Left lobe of liver (tissue), 2 donors: Measurements from ENCODE around the gene PAPLN. TPM values are rescaled to one million over a fixed set of nuclear protein-coding genes. Genes with fewer than 3 reads are reported as not detected.

ENCODE experiments used
- ATAC-seq: fragments of 200-7000 bp; cut with Tn5 transposase; one replicate; pipeline ENCODE4 v1.9.1; 2020; ENCODE audit warnings: mild to moderate bottlenecking, moderate library complexity
- DNase-seq: peaks from one replicate; pipeline ENCODE4 v3.0.0-alpha.2; 2020; ENCODE audit warnings: low spot score
- total RNA-seq: library from RNA; stranded (reverse); gene quantifications from one replicate; pipeline ENCODE4 v1.2.1, GENCODE V29; 2021
- donor health status: DM: no; HTN: no; CAD: no; lungs with moderate emphysema.
- donor health status: DM: no; HTN: yes; CAD: no.

Gene PAPLN
- total RNA-seq, 1 donor from 2014 or later: 1.9 TPM

DNA sequence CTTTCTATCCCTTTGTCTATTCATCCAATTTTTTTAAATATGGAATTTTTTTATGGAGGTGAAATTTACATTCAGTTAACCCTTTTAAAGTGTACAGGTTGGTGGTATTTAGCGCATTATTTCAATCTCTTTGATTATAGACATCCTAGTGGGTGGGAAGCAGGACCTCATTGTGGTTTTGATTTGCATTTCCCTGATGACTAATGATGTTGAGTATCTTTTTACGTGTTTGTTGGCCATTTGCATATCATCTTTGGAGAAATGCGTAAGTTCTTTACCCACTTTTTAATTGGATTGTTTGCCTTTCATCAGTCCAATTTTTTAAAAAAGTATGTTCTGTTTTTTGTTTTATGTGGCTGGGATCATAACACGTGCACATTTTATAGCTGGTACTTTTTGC lies 20.8 kb downstream of the PAPLN start:
- DNase-seq (no peak), ATAC-seq (no peak)

DNA sequence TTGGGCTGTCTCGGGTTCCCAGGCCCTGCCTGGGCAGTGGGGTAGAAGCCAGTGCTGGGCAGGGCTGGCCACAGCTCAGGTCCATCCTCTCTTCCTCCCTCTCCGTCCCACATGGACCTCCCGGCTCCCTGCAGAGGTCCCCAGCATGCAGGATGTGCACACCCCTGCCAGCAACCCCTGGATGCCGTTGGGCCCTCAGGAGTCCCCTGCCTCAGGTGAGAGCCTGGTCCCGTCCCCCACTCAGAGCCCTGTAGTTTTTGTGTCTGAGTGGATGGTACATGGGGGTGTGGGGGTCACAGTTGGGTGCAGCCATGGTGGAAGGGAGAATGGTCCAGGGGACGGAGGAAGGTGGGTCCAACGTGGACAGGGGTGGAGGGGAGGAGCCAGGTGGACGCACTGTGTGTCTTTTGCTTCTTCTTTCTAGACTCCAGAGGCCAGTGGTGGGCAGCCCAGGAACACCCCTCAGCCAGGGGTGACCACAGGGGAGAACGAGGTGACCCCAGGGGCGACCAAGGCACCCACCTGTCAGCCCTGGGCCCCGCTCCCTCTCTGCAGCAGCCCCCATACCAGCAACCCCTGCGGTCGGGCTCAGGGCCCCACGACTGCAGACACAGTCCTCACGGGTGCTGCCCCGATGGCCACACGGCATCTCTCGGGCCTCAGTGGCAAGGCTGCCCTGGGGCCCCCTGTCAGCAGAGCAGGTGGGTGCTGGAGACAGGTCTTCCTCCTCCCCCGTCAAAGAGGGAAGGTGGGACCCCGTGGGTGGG lies 21.7 kb downstream of the PAPLN start:
- ATAC-seq (no peak), DNase-seq (no peak)

- ATAC-seq (no peak), DNase-seq (no peak)
These were observed 22.5 kb downstream of the PAPLN start for GRCh38 chr14:73259837-73260236.

- ATAC-seq (no peak), DNase-seq (no peak)
These were observed 23.3 kb downstream of the PAPLN start for GRCh38 chr14:73260574-73260973.

DNA sequence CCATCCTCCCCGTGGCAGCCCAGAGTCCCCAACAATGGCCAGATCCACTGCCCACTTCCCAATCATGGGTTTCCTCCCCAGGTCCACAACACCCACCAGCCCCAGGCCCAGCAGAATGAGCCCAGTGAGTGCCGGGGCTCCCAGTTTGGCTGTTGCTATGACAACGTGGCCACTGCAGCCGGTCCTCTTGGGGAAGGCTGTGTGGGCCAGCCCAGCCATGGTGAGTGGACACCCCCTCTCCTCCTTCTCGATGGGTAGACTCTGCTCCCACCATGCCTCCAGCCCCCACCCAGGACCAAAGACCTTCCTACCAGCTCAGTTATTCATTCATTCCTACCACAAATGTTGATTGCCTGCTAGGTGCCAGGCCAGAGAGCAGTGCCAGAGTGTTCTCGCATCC lies 23.8 kb downstream of the PAPLN start:
- DNase-seq (no peak), ATAC-seq (no peak)

DNA sequence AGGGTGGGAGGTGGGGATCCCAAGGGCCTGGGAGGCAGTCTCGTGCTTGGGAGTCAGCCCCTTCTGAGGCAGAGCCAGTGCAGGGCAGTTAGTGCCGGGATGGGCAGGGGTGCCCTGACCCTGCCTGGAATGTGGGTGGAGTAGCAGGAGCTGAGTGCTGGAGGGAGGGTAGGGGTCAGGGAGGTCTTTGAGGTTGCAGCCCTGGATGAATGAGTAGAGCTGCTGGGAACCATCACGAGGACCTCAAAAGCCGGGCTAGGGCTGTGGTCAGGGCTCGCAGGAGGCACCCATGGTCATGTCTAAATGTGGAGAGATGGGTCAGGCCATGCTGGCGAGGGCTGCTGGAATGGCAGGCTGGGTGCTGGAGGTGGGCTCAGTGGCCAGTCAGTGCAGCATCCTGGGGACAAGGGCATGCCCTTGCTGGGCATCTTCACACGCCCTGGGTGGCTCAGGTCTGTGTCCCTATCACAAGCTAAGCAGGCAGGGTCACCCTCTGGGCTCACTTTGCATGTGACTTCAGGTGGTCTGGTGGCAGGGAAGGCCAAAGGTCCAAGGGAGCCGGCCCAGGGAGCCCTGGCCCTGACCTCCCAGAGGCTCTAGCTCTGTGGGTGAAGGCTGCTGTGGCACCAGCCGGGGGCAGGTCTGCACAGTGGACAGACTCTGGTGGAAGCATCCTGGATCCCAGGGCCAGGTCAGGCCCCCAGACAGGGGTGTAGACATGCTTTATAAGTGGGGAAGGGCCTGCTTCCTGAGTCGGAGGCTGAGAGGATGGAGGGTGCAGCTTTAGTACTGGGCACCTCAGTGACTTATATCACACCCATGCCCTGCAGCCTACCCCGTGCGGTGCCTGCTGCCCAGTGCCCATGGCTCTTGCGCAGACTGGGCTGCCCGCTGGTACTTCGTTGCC lies 24.5 kb downstream of the PAPLN start:
- ATAC-seq (no peak), DNase-seq (no peak)

- ATAC-seq (no peak), DNase-seq (no peak)
These were observed 25.3 kb downstream of the PAPLN start for GRCh38 chr14:73262427-73263183.

DNA sequence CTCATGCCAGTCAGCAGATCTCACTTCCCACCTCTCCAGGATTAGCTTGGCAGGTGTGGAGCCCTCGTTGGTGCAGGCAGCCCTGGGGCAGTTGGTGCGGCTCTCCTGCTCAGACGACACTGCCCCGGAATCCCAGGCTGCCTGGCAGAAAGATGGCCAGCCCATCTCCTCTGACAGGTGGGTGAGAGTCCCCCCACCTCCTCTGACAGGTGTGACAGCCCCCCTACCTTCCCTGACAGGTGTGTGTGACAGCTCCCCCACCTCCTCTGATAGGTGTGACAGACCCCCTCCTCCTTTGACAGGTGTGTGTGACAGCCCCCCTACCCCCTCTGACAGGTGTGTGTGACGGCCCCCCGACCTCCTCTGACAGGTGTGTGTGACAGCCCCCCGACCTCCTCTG lies 26.3 kb downstream of the PAPLN start:
- DNase-seq: no peak
- no peak for ATAC-seq

DNA sequence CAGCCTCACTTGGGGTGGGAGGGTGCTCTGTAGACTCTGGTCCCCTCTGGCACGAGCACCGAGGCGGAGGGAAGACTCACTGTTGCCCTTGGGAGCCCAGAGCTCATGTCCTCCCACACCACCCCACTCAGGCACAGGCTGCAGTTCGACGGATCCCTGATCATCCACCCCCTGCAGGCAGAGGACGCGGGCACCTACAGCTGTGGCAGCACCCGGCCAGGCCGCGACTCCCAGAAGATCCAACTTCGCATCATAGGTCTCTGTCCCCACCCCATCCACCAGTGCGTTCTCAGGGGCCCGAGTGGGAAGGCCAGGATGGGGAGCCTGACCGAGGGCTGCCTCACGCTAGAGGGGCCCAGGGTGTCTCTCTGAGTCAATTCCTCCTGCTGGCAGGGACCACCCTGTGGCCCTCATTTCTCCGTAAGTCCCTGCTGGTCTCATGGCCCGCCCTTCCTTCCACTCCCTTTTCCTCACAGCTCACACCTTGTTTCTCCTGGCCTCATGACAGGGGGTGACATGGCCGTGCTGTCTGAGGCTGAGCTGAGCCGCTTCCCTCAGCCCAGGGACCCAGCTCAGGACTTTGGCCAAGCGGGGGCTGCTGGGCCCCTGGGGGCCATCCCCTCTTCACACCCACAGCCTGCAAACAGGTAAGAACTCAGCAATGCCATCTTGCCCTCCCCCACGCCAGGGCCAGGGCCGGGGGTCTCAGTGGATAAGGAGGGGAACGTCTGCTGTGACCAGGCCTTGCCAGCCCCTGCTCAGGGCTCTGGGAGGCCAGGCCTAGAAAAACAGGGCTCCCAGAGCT lies 27.0 kb downstream of the PAPLN start:
- DNase-seq: no peak
- no peak for ATAC-seq

- no peak for ATAC-seq
- no peak for DNase-seq
These were observed 27.8 kb downstream of the PAPLN start for GRCh38 chr14:73264885-73265720.

GRCh38 chr14:73265721-73266046 lies 28.4 kb downstream of the PAPLN start:
- ATAC-seq (no peak), DNase-seq (no peak)

- no peak for DNase-seq
- ATAC-seq: no peak
These were observed 29.0 kb downstream of the PAPLN start for GRCh38 chr14:73266317-73266716.

DNA sequence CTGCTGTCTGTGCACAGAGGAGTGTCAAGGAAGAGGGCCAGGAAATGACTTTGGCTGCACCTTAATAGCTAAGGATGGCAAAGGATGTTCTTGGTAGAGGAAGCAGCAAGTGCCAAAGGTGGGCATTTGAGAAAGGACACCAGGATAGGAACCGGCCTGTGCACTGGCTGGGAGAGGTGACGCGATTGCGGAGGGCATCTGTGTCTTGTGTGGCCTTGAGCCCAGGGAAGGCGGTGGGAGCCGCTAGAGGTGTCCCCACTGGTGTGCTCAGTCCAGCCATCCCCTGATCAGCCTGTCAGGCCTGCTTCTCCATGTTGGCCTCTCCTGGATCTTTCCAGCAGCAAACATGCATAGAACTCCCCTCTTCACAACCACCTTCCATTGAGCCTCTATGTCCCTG lies 30.2 kb downstream of the PAPLN start:
- ATAC-seq: no peak
- DNase-seq: no peak

DNA sequence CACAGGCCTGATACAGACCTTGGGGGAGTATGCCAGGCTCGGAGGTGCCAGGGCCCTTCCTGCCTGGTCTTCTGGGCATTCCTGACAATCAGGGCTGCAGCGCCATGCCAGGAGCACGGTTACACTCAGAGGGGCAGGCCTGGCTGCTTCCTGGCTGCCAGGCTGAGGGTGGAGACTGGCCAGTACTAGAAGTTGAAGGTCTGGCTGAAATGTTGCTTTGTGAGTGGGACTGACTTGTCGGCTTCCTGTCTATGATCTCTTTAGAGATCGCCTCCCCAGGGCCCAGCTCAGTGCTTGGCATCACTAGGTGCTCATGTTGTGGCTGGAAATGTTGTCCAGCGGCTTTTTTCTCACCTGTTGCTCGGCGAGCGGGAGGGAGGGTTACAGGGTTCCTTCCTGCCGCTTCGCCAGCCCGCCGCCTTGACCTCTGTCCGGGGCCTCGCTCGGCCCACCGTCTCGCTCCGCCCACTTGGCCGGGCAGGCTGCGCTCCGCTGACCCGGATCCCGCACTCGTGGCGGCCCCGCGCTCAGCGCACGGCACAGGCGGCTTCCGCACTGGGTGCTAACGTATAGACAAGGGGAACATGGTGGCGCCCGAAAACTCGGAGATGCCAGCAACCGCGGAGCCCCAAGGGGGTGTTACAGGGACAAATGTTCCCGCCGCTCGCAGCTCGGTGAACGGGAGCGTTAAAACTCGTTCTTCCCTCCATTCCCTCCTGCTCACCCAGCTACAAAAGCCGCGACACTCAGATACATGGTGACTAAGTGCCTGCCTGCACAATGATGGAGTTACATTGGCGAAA lies 32.6 kb downstream of the PAPLN start:
- no peak for DNase-seq
- peak; percentile 71 for ATAC-seq

GRCh38 chr14:73272393-73272792 lies 35.1 kb downstream of the PAPLN start:
- no peak for ATAC-seq
- peak; percentile 14 for DNase-seq

DNA sequence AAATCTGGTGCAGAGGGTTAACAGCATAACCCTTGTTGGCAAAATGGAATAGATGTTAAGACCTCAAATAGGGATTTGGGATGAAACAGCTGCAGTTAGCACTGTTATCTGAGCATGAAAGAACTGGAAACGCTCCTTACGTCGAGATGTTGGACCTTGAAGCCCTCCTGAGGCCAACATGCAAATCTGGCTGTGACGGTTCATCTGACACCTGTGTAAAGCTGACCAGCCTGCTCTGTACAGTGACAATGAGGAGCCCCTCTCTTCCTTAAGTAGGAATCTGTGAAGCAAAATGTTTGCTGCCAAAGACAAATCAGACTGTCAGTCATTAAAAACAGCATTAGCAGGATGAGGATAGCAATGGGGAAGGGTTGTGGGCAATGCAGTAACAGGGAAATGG lies 36.5 kb downstream of the PAPLN start:
- no peak for ATAC-seq
- DNase-seq: peak; percentile 23

DNA sequence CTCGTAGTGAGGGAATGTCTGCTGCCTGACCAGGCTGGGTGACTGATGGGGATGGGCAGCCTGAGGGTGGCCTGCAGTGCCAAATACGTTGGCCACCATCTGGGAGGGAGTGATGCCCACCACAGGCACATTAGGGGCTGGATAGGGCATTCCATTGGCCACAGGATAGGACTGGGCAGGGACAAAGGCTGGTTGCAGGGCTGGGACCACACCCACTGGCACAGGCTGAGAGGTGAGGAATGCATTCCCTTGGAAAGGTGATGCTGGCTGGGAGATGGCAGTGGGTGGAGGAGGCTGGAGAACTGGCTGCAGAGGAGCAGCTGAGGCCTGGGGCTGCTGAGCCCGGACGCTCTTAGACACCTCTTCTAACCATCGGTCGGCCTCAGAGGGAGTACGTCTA lies 39.5 kb downstream of the PAPLN start:
- ATAC-seq (peak; percentile 17), DNase-seq (no peak)

DNA sequence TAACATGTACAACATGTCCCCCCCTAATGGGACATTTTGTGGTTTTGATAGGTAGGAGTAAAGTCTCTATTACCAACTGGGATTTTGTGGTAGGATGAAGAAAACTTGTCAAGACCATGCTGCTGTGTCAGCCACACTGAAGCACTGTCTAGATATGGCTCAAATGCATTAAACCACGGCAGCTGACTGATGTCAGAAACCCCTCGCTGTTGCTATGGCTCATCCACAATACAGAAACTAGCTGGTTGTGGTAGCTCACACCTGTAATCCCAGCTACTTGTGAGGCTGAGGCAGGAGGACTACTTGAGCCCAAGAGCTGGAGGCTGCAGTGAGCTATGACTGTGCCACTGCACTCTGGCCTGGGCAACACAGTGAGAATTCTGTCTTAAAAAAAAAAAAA lies 40.1 kb downstream of the PAPLN start:
- no peak for DNase-seq

GRCh38 chr14:73280903-73281302 lies 43.6 kb downstream of the PAPLN start:
- DNase-seq (no peak), ATAC-seq (no peak)

More for the DNA sequence above, 40.1 kb downstream of the PAPLN start:
- ATAC-seq: no peak
